B cell (primary cell): Measurements from ENCODE around the gene PTPN5. TPM values are rescaled to one million over a fixed set of nuclear protein-coding genes. Genes with fewer than 3 reads are reported as not detected.

Source experiments
- ATAC-seq: fragments of 200-7000 bp; cut with Tn5 transposase; one replicate; pipeline ENCODE4 v1.10.0; 2021; ENCODE audit warnings: low read depth, mild to moderate bottlenecking, moderate number of reproducible peaks, moderate library complexity
- CTCF ChIA-PET: fragments of 350-600 bp; sonication (Branson Sonifier 250); formaldehyde crosslinking; loops from one replicate; lab custom pipeline; 2021; ENCODE audit warnings: antibody characterized with exemption, inconsistent platforms; lab: Charles Lee
- POLR2A ChIA-PET: fragments of 350-600 bp; sonication (Branson Sonifier 250); formaldehyde crosslinking; loops from one replicate; lab custom pipeline; 2021; ENCODE audit warnings: antibody characterized with exemption; lab: Charles Lee
- DNase-seq: peaks from one replicate; pipeline ENCODE4 v3.0.0; 2013
- H2AFZ ChIP-seq: 2 replicates; pipeline ENCODE4 v1.6.1; 2012; ENCODE audit warnings: mild to moderate bottlenecking, low read depth, low read length; ENCODE audit not compliant: insufficient read depth, poor library complexity, severe bottlenecking
- H3K27ac ChIP-seq, 2 donors: 1 replicate in 1 of 2; 2 replicates in 1 of 2; pipeline ENCODE4 v1.5.1; 2012 to 2013; ENCODE audit warnings: low read length in 2 of 2, mild to moderate bottlenecking in 2 of 2, moderate library complexity in 1 of 2
- H3K27me3 ChIP-seq, 4 experiments: fragments of 200-600 bp in 1 of 4; sonication (generic) in 1 of 4; replicated peaks in 1 of 4; 1 replicate in 2 of 4; 2 replicates in 2 of 4; pipeline versions ENCODE4 v1.6.1 to v1.7.0; 2013 to 2016; ENCODE audit warnings: low read length in 3 of 4, mild to moderate bottlenecking in 2 of 4, mixed read lengths in 1 of 4, moderate library complexity in 1 of 4; ENCODE audit not compliant: insufficient read depth in 4 of 4, control insufficient read depth in 3 of 4; ENCODE audit errors: control extremely low read depth in 1 of 4
- H3K36me3 ChIP-seq, 2 experiments: replicated peaks in 1 of 2; 1 replicate in 1 of 2; 2 replicates in 1 of 2; pipeline versions ENCODE4 v1.6.1 to v1.7.1; 2013; ENCODE audit warnings: low read length in 1 of 2; ENCODE audit not compliant: insufficient read depth in 2 of 2, control insufficient read depth in 1 of 2; ENCODE audit errors: control extremely low read depth in 1 of 2, extremely low read depth in 1 of 2
- H3K4me1 ChIP-seq, 2 donors: fragments of 200-600 bp in 1 of 2; sonication (generic) in 1 of 2; 1 replicate in 1 of 2; 2 replicates in 1 of 2; pipeline versions ENCODE4 v1.5.1 to v1.6.1; 2013 to 2017; ENCODE audit warnings: low read length in 2 of 2; ENCODE audit not compliant: control insufficient read depth in 2 of 2, insufficient read depth in 2 of 2
- H3K4me2 ChIP-seq: replicated peaks from 2 replicates; pipeline ENCODE3; 2012; ENCODE audit warnings: mild to moderate bottlenecking, low read depth, low read length; ENCODE audit not compliant: poor library complexity, severe bottlenecking
- H3K4me3 ChIP-seq, 5 experiments: fragments of 200-600 bp in 1 of 5; sonication (generic) in 1 of 5; 1 replicate in 3 of 5; 2 replicates in 2 of 5; pipeline versions ENCODE4 v1.5.1 to v1.7.0; 2011 to 2016; ENCODE audit warnings: low read length in 4 of 5, mild to moderate bottlenecking in 4 of 5, low read depth in 2 of 5, control low read depth in 1 of 5, moderate library complexity in 1 of 5; ENCODE audit not compliant: insufficient read depth in 1 of 5; ENCODE audit errors: control extremely low read depth in 1 of 5, extremely low read depth in 1 of 5
- H3K79me2 ChIP-seq: fragments of 200-600 bp; sonication (generic); one replicate; pipeline ENCODE4 v1.6.0; 2016; ENCODE audit warnings: low read length; ENCODE audit not compliant: control insufficient read depth, insufficient read depth
- H3K9ac ChIP-seq: fragments of 200-600 bp; sonication (generic); 2 replicates; pipeline ENCODE4 v1.6.1; 2017; ENCODE audit warnings: mild to moderate bottlenecking, low read length, moderate library complexity
- H3K9me3 ChIP-seq, 3 donors: one replicate each; pipeline versions ENCODE4 v1.6.1 to v1.7.1; 2013; ENCODE audit warnings: low read length in 2 of 3; ENCODE audit not compliant: control insufficient read depth in 2 of 3, insufficient read depth in 1 of 3; ENCODE audit errors: control extremely low read depth in 1 of 3
- H4K20me1 ChIP-seq: 2 replicates; pipeline ENCODE4 v1.6.0; 2012; ENCODE audit warnings: mild to moderate bottlenecking, low read length; ENCODE audit not compliant: insufficient read depth, control insufficient read depth, poor library complexity, severe bottlenecking
- H3K27ac Mint-ChIP-seq: one replicate; pipeline ENCODE4 v1.8.0; 2021; ENCODE audit warnings: mixed read lengths
- H3K27me3 Mint-ChIP-seq: one replicate; pipeline ENCODE4 v1.8.0; 2021; ENCODE audit warnings: mixed read lengths
- H3K4me1 Mint-ChIP-seq: one replicate; pipeline ENCODE4 v1.8.0; 2021; ENCODE audit warnings: mixed read lengths
- H3K4me3 Mint-ChIP-seq: one replicate; pipeline ENCODE4 v1.8.0; 2021; ENCODE audit warnings: mixed read lengths
- H3K9me3 Mint-ChIP-seq: one replicate; pipeline ENCODE4 v1.8.0; 2022; ENCODE audit warnings: mixed read lengths; ENCODE audit not compliant: insufficient read depth
- EZH2 ChIP-seq: IDR thresholded peaks from 2 replicates; pipeline ENCODE4 v1.6.1; 2012; ENCODE audit warnings: borderline replicate concordance, low read depth, mild to moderate bottlenecking, moderate library complexity, low read length; ENCODE audit not compliant: insufficient read depth, poor library complexity, severe bottlenecking
- WGBS: methylation state at CpG from one replicate; pipeline ENCODE4 v1.1.5; 2013; ENCODE audit warnings: missing lambda C conversion rate; ENCODE audit not compliant: insufficient coverage; 5-methylcytosine and 5-hydroxymethylcytosine counted together
- intact Hi-C: fragments of 100-400 bp; cut with micrococcal nuclease; formaldehyde crosslinking; loops from one replicate; pipeline ENCODE4 v1.10.0; 2022
- polyA plus RNA-seq: library from polyadenylated mRNA; depleted of rRNA; stranded (reverse); fragments of >200 nt; gene quantifications from 2 replicates; pipeline ENCODE4 v1.2.3, GENCODE V29; 2012
- total RNA-seq, 2 donors: library from RNA; stranded (reverse); fragments of 120-200 nt in 1 of 2; gene quantifications; 1 replicate in 1 of 2; 2 replicates in 1 of 2; pipeline versions ENCODE4 v1.2.3 to v1.2.4, GENCODE V29; 2013 to 2022
- TF ChIP-seq, protein P1 (sequence below): fragments of 200-600 bp; IDR thresholded peaks from one replicate; pipeline ENCODE4 v1.8.0; 2022; ENCODE audit warnings: antibody characterized with exemption, mild to moderate bottlenecking

Gene PTPN5
- total and polyA plus RNA-seq, 2 donors (not counting 1 experiment from before 2014, with no cell fraction given), result not detected

DNA sequence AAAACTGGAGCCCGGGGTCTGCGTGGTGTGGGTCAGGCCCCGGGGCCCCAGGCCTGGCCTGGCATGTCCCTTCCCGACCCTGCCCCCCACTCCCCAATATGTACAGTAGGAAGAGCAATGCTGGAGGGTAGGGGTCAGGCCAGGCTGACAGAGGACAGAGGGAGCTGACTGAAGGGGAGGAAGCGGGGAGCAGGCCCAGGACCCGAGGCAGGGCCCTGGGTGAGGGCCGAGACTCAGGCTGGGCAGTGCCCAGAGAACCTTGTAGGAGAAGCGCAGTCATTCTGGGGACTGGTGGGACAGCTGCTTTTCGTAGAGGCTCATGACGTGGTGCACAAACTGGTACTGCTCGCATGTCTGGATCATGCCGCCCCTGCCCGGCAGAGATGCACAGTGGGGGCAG is 62.9 kb downstream of the PTPN5 start:
- peaks cover 15% of the 10 kb centered on the region for H3K4me1 Mint-ChIP-seq
- peaks cover 0 to 3% (median 0%) of the 10 kb centered on the region in 4 experiments for H3K27me3 ChIP-seq
- H3K79me2 ChIP-seq, result no peaks in the 10 kb centered on the region
- H3K27me3 Mint-ChIP-seq, result no peaks in the 10 kb centered on the region
- H3K27ac Mint-ChIP-seq, result no peak overlapping the region
- ATAC-seq, result no peak
- H3K9me3 ChIP-seq, result no peaks in the 10 kb centered on the region
- no peaks in the 10 kb centered on the region for H3K9me3 Mint-ChIP-seq
- ChIA-PET CTCF (interaction anchor here (0.7 to 7.8 kb wide), 13 partner anchors 7 to 623 kb away, joined by 3 to 92 read pairs (median 7); partner anchors contain the start of genes SAAL1 and TMEM86A), POLR2A (no interaction called here)
- H3K4me3 ChIP-seq, result no peak overlapping the region
- DNase-seq, result no peak
- no peak overlapping the region for H3K27ac ChIP-seq
- H2AFZ ChIP-seq, result no peak overlapping the region
- H3K4me2 ChIP-seq, result no peak overlapping the region
- H4K20me1 ChIP-seq, result no peaks in the 10 kb centered on the region
- WGBS, result 92% methylated on average over 8 of the region's 13 CpGs
- TF ChIP-seq, protein P1, sequence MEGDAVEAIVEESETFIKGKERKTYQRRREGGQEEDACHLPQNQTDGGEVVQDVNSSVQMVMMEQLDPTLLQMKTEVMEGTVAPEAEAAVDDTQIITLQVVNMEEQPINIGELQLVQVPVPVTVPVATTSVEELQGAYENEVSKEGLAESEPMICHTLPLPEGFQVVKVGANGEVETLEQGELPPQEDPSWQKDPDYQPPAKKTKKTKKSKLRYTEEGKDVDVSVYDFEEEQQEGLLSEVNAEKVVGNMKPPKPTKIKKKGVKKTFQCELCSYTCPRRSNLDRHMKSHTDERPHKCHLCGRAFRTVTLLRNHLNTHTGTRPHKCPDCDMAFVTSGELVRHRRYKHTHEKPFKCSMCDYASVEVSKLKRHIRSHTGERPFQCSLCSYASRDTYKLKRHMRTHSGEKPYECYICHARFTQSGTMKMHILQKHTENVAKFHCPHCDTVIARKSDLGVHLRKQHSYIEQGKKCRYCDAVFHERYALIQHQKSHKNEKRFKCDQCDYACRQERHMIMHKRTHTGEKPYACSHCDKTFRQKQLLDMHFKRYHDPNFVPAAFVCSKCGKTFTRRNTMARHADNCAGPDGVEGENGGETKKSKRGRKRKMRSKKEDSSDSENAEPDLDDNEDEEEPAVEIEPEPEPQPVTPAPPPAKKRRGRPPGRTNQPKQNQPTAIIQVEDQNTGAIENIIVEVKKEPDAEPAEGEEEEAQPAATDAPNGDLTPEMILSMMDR, result no peak
- TF ChIP-seq EZH2, result no peak
- no peak overlapping the region for H3K9ac ChIP-seq
- intact Hi-C loops, result loop anchor here (10.0 kb wide), 1 partner anchor 334 kb away; the partner anchor contains the start of gene LDHA
- H3K36me3 ChIP-seq, result no peaks in the 10 kb centered on the region
- H3K4me3 Mint-ChIP-seq, result no peak overlapping the region
- H3K4me1 ChIP-seq, result peaks cover 12 to 17% of the 10 kb centered on the region in 2 donors

DNA sequence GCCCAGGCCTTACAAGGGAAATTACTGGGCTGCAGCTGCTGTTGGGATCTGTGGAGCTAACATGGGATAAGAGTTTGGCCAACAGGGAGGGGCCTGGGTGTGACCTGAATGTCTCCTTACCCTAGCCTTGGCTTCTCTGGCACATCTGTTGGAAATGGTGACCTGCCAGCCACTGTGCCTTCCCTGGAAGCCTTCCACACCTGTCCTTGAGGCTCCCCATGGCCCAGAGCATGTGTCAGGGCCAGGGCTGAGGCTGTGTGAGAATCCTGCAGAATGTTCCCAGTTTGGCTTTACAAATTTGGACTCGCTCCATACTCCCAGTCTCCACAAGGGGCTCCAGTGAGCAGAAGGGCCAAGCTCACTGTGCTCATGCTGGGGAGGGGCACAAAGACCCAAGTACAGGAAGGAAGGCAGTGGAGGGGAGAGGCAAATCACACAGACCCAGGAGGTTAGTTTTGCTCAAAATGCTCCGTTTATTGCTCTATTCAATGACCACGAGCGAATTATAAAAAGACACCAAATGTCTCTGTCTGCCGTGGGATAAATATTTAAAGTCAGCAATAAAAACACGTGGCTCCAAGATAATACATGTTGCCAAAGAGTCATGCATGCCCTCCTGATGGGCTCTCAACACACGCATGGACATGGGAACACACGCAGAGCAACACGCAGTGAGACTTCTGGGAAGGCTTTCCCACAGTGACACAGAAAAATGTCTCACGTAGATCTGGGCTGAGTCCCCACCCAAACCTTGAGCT is 63.9 kb downstream of the PTPN5 start:
- Mint-ChIP-seq H3K27ac (no peak overlapping the region), H3K4me3 (no peak overlapping the region), H3K27me3 (no peaks in the 10 kb centered on the region), H3K9me3 (no peaks in the 10 kb centered on the region), H3K4me1 (peaks cover 15% of the 10 kb centered on the region)
- DNase-seq (peak; percentile 60), ATAC-seq (peak; percentile 71)
- Histone ChIP-seq H3K9me3 (no peaks in the 10 kb centered on the region), H3K4me1 (peaks cover 12 to 17% of the 10 kb centered on the region in 2 donors), H3K27ac (no peak overlapping the region), H3K4me3 (no peak overlapping the region), H3K4me2 (peak overlapping the region; percentile 28), H3K79me2 (no peaks in the 10 kb centered on the region), H4K20me1 (no peaks in the 10 kb centered on the region), H3K36me3 (no peaks in the 10 kb centered on the region), H2AFZ (no peak overlapping the region), H3K27me3 (peaks cover 0 to 3% (median 0%) of the 10 kb centered on the region in 4 experiments), H3K9ac (no peak overlapping the region)
- WGBS, result 72% methylated on average over 7 of the region's 10 CpGs
- intact Hi-C loops, result loop anchor here (10.0 kb wide), 1 partner anchor 333 kb away; the partner anchor contains the start of gene LDHA
- ChIA-PET POLR2A (no interaction called here), CTCF (interaction anchor here (0.7 to 6.1 kb wide), 13 partner anchors 9 to 622 kb away, joined by 3 to 92 read pairs (median 5); partner anchors contain the start of genes SAAL1 and TMEM86A)
- TF ChIP-seq EZH2, result no peak
- TF ChIP-seq, protein P1, result peak; percentile 80
